ENCODE data around the gene PSMB2.
"Not testable (repeated sequence)": the region's sequence is repeated elsewhere in the genome, so short reads cannot be mapped to it uniquely, and the experiment has no call there.

PSMB2 gene

GRCh38 chr1:35641233-35641866 lies at the start of gene PSMB2:
Gene PSMB2, minus strand, starts transcription at chr1:35641526. Its CDS starts 94 bp downstream, at chr1:35641432.
- H3K27me3 ChIP-seq (ENCODE audit: low read depth): peaks cover 7% of the 10 kb centered on the region; the same call in 1 of the 2 replicates
- peak; percentile 92 to 97 for DNase-seq (ENCODE audit: low spot score in 2 of 2)
- H3K4me3 ChIP-seq: peak within 1 kb of the TSS; percentile 90
- peaks cover 26% of the 10 kb centered on the region for H3K4me1 ChIP-seq
- H3K36me3 ChIP-seq (replicated peaks): no peaks in the 10 kb centered on the region
- in situ Hi-C loops (cut with MboI; ENCODE audit: low sequenced_read_pairs): loop anchor here (5.0 kb wide), 1 partner anchor 76 kb away; the partner anchor contains the start of gene C1orf216
- H3K9me3 ChIP-seq: no peaks in the 10 kb centered on the region

- DNase-seq (ENCODE audit: low spot score in 2 of 2): peak in 1 of 2 experiments; percentile 2
- Histone ChIP-seq H3K27me3 (ENCODE audit: low read depth) (no peaks in the 10 kb centered on the region), H3K36me3 (replicated peaks) (no peaks in the 10 kb centered on the region), H3K9me3 (no peaks in the 10 kb centered on the region), H3K4me3 (no peak overlapping the region), H3K4me1 (no peaks in the 10 kb centered on the region; the same call in 1 of the 2 replicates)
- in situ Hi-C loops (cut with MboI; ENCODE audit: low sequenced_read_pairs): no loop called here
These were observed 49.8 kb upstream of the PSMB2 start for GRCh38 chr1:35691080-35691479.

- H3K9me3 ChIP-seq; H3K4me1 ChIP-seq; in situ Hi-C loops (cut with MboI; ENCODE audit: low sequenced_read_pairs); H3K36me3 ChIP-seq (replicated peaks); H3K4me3 ChIP-seq; DNase-seq (ENCODE audit: low spot score in 2 of 2); H3K27me3 ChIP-seq (ENCODE audit: low read depth): not testable (repeated sequence)
These were observed 48.8 kb upstream of the PSMB2 start for GRCh38 chr1:35690103-35690502.

GRCh38 chr1:35688161-35688560 lies 46.8 kb upstream of the PSMB2 start:
- H3K4me3 ChIP-seq: no peak overlapping the region
- peaks cover 10% of the 10 kb centered on the region for H3K27me3 ChIP-seq (ENCODE audit: low read depth)
- in situ Hi-C loops (cut with MboI; ENCODE audit: low sequenced_read_pairs): no loop called here
- DNase-seq (ENCODE audit: low spot score in 2 of 2): peak in 1 of 2 experiments; percentile 2
- H3K4me1 ChIP-seq: no peaks in the 10 kb centered on the region; the same call in 1 of the 2 replicates
- H3K36me3 ChIP-seq (replicated peaks): no peaks in the 10 kb centered on the region
- no peaks in the 10 kb centered on the region for H3K9me3 ChIP-seq

- no peak for DNase-seq (ENCODE audit: low spot score in 2 of 2)
- no peaks in the 10 kb centered on the region for H3K4me1 ChIP-seq
- in situ Hi-C loops (cut with MboI; ENCODE audit: low sequenced_read_pairs): no loop called here
- no peaks in the 10 kb centered on the region for H3K36me3 ChIP-seq (replicated peaks)
- peaks cover 21% of the 10 kb centered on the region for H3K27me3 ChIP-seq (ENCODE audit: low read depth)
- H3K4me3 ChIP-seq: no peak overlapping the region
- no peaks in the 10 kb centered on the region for H3K9me3 ChIP-seq
These were observed 41.7 kb upstream of the PSMB2 start for GRCh38 chr1:35683012-35683411.

GRCh38 chr1:35680271-35680670 lies 38.9 kb upstream of the PSMB2 start:
- in situ Hi-C loops (cut with MboI; ENCODE audit: low sequenced_read_pairs): no loop called here
- Histone ChIP-seq H3K9me3 (no peaks in the 10 kb centered on the region), H3K4me1 (no peaks in the 10 kb centered on the region), H3K4me3 (no peak overlapping the region), H3K27me3 (ENCODE audit: low read depth) (peaks cover 18% of the 10 kb centered on the region), H3K36me3 (replicated peaks) (no peaks in the 10 kb centered on the region)
- DNase-seq (ENCODE audit: low spot score in 2 of 2): no peak

GRCh38 chr1:35675773-35676172 lies 34.4 kb upstream of the PSMB2 start:
- no peaks in the 10 kb centered on the region for H3K36me3 ChIP-seq (replicated peaks)
- no peaks in the 10 kb centered on the region for H3K9me3 ChIP-seq
- H3K4me1 ChIP-seq: no peaks in the 10 kb centered on the region
- peaks cover 17% of the 10 kb centered on the region for H3K27me3 ChIP-seq (ENCODE audit: low read depth)
- no peak for DNase-seq (ENCODE audit: low spot score in 2 of 2)
- in situ Hi-C loops (cut with MboI; ENCODE audit: low sequenced_read_pairs): no loop called here
- no peak overlapping the region for H3K4me3 ChIP-seq

- no peak for DNase-seq (ENCODE audit: low spot score in 2 of 2)
- in situ Hi-C loops (cut with MboI; ENCODE audit: low sequenced_read_pairs): no loop called here
- Histone ChIP-seq H3K9me3 (no peaks in the 10 kb centered on the region), H3K4me1 (no peaks in the 10 kb centered on the region), H3K36me3 (replicated peaks) (no peaks in the 10 kb centered on the region), H3K4me3 (no peak overlapping the region), H3K27me3 (ENCODE audit: low read depth) (peaks cover 13% of the 10 kb centered on the region)
These were observed 32.8 kb upstream of the PSMB2 start for GRCh38 chr1:35674111-35674510.

- no peak for DNase-seq (ENCODE audit: low spot score in 2 of 2)
- no peaks in the 10 kb centered on the region for H3K4me1 ChIP-seq
- no peak overlapping the region for H3K4me3 ChIP-seq
- peaks cover 5% of the 10 kb centered on the region; the same call in 1 of the 2 replicates for H3K27me3 ChIP-seq (ENCODE audit: low read depth)
- no peaks in the 10 kb centered on the region for H3K36me3 ChIP-seq (replicated peaks)
- in situ Hi-C loops (cut with MboI; ENCODE audit: low sequenced_read_pairs): no loop called here
- H3K9me3 ChIP-seq: no peaks in the 10 kb centered on the region
These were observed 30.8 kb upstream of the PSMB2 start for GRCh38 chr1:35672116-35672515.

- no peak for DNase-seq (ENCODE audit: low spot score in 2 of 2)
- Histone ChIP-seq H3K4me1 (no peaks in the 10 kb centered on the region), H3K36me3 (replicated peaks) (no peaks in the 10 kb centered on the region), H3K4me3 (no peak overlapping the region), H3K27me3 (ENCODE audit: low read depth) (peaks cover 13% of the 10 kb centered on the region; the same call in 1 of the 2 replicates), H3K9me3 (no peaks in the 10 kb centered on the region)
- in situ Hi-C loops (cut with MboI; ENCODE audit: low sequenced_read_pairs): no loop called here
These were observed 27.2 kb upstream of the PSMB2 start for GRCh38 chr1:35668506-35668905.

- Histone ChIP-seq H3K4me1 (no peaks in the 10 kb centered on the region), H3K9me3 (no peaks in the 10 kb centered on the region), H3K36me3 (replicated peaks) (no peaks in the 10 kb centered on the region), H3K4me3 (no peak overlapping the region), H3K27me3 (ENCODE audit: low read depth) (peaks cover 13% of the 10 kb centered on the region; the same call in 1 of the 2 replicates)
- in situ Hi-C loops (cut with MboI; ENCODE audit: low sequenced_read_pairs): no loop called here
- no peak for DNase-seq (ENCODE audit: low spot score in 2 of 2)
These were observed 25.6 kb upstream of the PSMB2 start for GRCh38 chr1:35666916-35667315.

GRCh38 chr1:35666216-35666615 lies 24.9 kb upstream of the PSMB2 start:
- in situ Hi-C loops (cut with MboI; ENCODE audit: low sequenced_read_pairs): no loop called here
- Histone ChIP-seq H3K4me3 (no peak overlapping the region), H3K4me1 (no peaks in the 10 kb centered on the region), H3K27me3 (ENCODE audit: low read depth) (peaks cover 13% of the 10 kb centered on the region; the same call in 1 of the 2 replicates), H3K9me3 (no peaks in the 10 kb centered on the region), H3K36me3 (replicated peaks) (no peaks in the 10 kb centered on the region)
- no peak for DNase-seq (ENCODE audit: low spot score in 2 of 2)

- in situ Hi-C loops (cut with MboI; ENCODE audit: low sequenced_read_pairs): no loop called here
- Histone ChIP-seq H3K4me3 (no peak overlapping the region), H3K9me3 (no peaks in the 10 kb centered on the region), H3K36me3 (replicated peaks) (no peaks in the 10 kb centered on the region), H3K4me1 (no peaks in the 10 kb centered on the region), H3K27me3 (ENCODE audit: low read depth) (peaks cover 10% of the 10 kb centered on the region; the same call in 1 of the 2 replicates)
- no peak for DNase-seq (ENCODE audit: low spot score in 2 of 2)
These were observed 22.1 kb upstream of the PSMB2 start for GRCh38 chr1:35663434-35663833.

- Histone ChIP-seq H3K4me1 (no peaks in the 10 kb centered on the region), H3K9me3 (no peaks in the 10 kb centered on the region), H3K36me3 (replicated peaks) (no peaks in the 10 kb centered on the region), H3K27me3 (ENCODE audit: low read depth) (peaks cover 6% of the 10 kb centered on the region; the same call in 1 of the 2 replicates), H3K4me3 (no peak overlapping the region)
- in situ Hi-C loops (cut with MboI; ENCODE audit: low sequenced_read_pairs): no loop called here
- no peak for DNase-seq (ENCODE audit: low spot score in 2 of 2)
These were observed 20.1 kb upstream of the PSMB2 start for GRCh38 chr1:35661474-35661795.
